ENCODE data around the gene DNM3.

Gene DNM3

DNA sequence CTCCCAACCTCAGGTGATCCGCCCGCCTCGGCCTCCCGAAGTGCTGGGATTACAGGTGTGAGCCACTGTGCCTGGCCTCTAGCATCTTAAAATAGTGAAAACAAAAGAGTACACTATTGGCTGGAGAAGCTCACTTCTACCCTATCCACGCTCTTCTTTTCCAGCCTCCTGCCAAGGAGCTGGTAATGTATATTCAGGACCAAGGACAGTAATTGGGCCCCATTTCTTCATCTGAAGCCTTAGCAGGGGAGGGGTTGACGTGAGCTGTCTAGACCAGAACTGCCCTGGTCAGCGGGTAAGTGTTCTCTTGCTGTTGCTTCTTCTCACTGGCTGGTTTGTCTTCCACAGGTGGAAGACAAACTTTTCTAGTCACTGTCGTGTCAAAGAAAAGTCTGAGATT lies 70.2 kb downstream of the DNM3 start:
- no peaks in the 10 kb centered on the region for H3K36me3 ChIP-seq
- H3K27ac ChIP-seq: no peak overlapping the region
- no peaks in the 10 kb centered on the region for H3K27me3 ChIP-seq
- H3K9me3 ChIP-seq: no peaks in the 10 kb centered on the region
- no peak overlapping the region for H3K4me2 ChIP-seq
- no peak for TF ChIP-seq Cebpa-rat (IDR thresholded peaks at IDR 0.05)
- H3K4me1 ChIP-seq: no peaks in the 10 kb centered on the region
- no peak overlapping the region for H3K9ac ChIP-seq
- no peak overlapping the region for H3K4me3 ChIP-seq
- H4K20me1 ChIP-seq: no peaks in the 10 kb centered on the region

DNA sequence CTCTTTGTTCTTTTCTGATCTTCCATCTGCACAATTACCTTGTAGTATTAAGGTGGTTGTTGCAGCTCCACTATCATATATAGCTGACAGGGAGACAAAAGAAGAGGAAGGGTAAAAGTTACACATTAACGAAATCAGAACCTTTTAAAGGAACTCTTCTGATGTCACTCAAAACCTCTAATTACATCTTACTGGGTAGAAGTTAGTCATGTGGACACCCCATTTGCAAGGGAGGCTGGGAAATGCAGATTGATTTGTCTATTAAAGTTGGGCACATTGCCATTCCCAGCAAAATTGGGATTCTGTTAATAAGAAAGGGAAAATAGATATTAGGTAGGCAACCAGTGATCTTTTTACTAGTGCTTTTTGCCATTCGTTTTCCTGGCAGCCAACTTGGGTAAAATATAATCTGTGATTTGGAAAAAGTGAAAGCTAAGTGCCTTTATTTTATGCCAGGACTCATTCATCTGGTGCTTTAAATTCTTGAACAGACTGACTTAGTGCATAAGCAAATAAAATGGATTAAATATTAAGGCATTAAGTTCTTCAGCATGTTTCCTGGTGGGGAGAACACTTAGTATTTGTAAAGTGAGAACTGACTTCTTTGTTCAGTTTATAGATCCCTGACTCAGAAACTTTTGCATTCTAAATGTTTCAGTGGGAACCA lies 71.3 kb downstream of the DNM3 start:
- no peak for TF ChIP-seq Cebpa-rat (IDR thresholded peaks at IDR 0.05)

DNA sequence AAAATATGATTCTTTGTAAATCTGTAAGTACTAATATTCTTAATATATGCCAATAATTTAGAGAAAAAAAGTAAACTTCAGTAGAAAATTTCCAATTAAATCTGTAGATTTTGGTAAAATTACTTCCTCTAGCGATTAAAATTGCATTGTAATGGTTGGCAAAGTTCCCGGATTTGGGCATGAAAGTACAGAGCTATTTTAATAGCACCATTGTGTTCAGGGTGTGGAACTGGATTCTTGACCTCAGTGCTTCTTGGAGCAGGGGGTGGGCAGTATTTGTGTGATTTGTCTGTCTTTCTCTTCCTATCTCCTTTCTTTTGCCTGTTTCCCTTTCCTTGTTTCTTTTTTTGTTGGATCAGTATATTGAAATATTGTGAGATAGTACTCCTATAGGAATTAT lies 72.1 kb downstream of the DNM3 start:
- Histone ChIP-seq H3K9me3 (no peaks in the 10 kb centered on the region), H4K20me1 (no peaks in the 10 kb centered on the region), H3K4me3 (no peak overlapping the region), H3K4me2 (no peak overlapping the region), H3K27ac (no peak overlapping the region), H3K36me3 (no peaks in the 10 kb centered on the region), H3K9ac (no peak overlapping the region), H3K27me3 (no peaks in the 10 kb centered on the region), H3K4me1 (no peaks in the 10 kb centered on the region)
- no peak for TF ChIP-seq Cebpa-rat (IDR thresholded peaks at IDR 0.05)

More for the DNA sequence above, 71.3 kb downstream of the DNM3 start:
- Histone ChIP-seq H3K4me2 (no peak overlapping the region), H3K27ac (no peak overlapping the region), H3K4me1 (no peaks in the 10 kb centered on the region), H3K36me3 (no peaks in the 10 kb centered on the region), H4K20me1 (no peaks in the 10 kb centered on the region), H3K9ac (no peak overlapping the region), H3K4me3 (no peak overlapping the region), H3K9me3 (no peaks in the 10 kb centered on the region), H3K27me3 (no peaks in the 10 kb centered on the region)

DNA sequence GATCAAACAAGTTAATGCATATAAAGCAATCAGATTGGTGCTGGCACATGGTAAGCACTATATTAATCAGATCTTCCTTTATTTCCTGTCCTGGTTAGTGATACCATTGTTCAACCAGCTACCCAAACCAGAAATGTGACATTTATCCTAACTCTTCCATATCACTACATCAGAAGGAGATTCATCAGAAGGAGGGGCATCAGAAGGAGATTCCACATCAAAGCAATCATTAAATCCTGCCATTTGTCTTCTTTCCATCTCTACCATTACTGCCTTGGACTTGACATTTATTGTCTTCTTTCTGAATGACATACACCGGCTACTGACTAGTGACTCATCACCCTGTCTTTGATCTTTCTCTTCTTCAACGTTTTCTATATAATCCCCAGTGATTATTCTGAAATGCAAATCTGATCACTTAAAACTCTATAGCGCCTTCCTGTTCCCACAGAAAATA lies 75.0 kb downstream of the DNM3 start:
- no peak overlapping the region for H3K27ac ChIP-seq
- H3K4me1 ChIP-seq: no peaks in the 10 kb centered on the region
- H3K9me3 ChIP-seq: no peaks in the 10 kb centered on the region
- no peaks in the 10 kb centered on the region for H4K20me1 ChIP-seq
- H3K4me3 ChIP-seq: no peak overlapping the region
- H3K27me3 ChIP-seq: no peaks in the 10 kb centered on the region
- TF ChIP-seq Cebpa-rat (IDR thresholded peaks at IDR 0.05): no peak
- no peak overlapping the region for H3K4me2 ChIP-seq
- H3K36me3 ChIP-seq: no peaks in the 10 kb centered on the region
- no peak overlapping the region for H3K9ac ChIP-seq

DNA sequence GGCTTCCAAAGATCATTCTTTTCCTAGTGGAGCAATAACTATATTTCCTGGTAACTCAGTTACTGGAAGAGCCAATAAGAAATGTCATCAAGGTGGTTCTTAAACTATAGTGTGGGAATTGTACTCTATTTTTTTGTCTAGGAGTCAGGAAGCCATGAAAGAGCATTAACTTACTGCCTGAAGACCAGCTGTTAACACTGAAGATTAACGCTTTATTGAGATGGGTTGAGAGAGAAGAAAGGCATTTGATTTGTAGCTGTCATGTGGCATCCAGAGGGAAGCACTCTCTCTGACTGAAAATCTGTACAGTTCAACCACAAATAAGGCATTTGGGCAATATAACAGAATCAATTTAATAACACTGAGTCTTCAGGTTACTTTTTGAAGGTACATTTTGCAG lies 76.0 kb downstream of the DNM3 start:
- Histone ChIP-seq H3K27me3 (no peaks in the 10 kb centered on the region), H3K4me3 (no peak overlapping the region), H3K9me3 (no peaks in the 10 kb centered on the region), H3K9ac (no peak overlapping the region), H3K36me3 (no peaks in the 10 kb centered on the region), H3K4me1 (no peaks in the 10 kb centered on the region), H4K20me1 (no peaks in the 10 kb centered on the region), H3K4me2 (no peak overlapping the region), H3K27ac (no peak overlapping the region)
- TF ChIP-seq Cebpa-rat (IDR thresholded peaks at IDR 0.05): no peak

DNA sequence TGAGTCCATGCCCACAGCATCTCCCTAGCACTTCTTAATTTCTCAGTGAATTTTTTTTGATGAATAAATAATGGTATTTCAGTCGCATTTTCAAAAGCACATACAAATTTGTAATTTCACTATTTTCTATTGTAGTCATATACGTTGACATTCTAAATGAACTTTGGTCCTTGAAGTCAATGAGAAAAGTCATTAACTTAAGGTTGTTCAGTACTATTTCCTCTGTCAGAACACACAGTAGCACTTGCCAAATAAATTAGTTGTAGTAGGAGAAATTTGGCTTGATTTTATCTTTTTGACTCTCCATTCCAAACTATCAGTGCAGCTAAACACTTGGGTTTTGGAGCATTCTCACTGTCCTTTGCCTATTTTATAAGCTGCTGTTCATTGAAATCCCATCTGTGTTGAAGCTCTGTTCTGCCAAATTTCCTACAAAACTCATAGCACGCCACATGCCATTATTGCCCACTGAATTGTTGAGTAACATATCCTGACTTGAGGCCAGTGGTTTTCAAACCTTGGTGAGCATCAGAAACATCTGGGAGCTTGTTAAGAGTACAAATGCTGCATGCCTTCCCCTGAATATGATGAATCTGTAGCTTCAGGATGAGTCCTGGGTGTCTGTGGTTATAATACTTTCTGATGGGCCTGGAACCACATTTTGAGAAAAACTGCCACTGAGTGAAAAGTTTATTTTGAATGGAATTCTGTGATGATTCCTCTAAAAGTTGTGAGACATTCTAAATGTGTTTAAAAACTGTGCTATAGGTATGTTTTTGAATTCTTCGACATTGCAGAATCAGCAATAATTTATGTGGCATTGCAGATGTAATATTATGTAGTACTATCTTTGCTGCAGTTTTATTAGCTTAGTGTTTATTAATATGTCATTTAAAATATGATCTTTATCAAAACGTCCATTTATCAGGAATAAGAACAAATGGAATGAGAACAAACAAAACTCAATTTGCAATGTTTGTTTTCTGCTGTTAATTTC lies 78.9 kb downstream of the DNM3 start:
- no peaks in the 10 kb centered on the region for H3K36me3 ChIP-seq
- H3K9ac ChIP-seq: no peak overlapping the region
- no peak overlapping the region for H3K27ac ChIP-seq
- H3K4me3 ChIP-seq: no peak overlapping the region
- no peak for TF ChIP-seq Cebpa-rat (IDR thresholded peaks at IDR 0.05)
- H4K20me1 ChIP-seq: no peaks in the 10 kb centered on the region
- H3K27me3 ChIP-seq: no peaks in the 10 kb centered on the region
- H3K4me1 ChIP-seq: no peaks in the 10 kb centered on the region
- no peak overlapping the region for H3K4me2 ChIP-seq
- H3K9me3 ChIP-seq: no peaks in the 10 kb centered on the region

DNA sequence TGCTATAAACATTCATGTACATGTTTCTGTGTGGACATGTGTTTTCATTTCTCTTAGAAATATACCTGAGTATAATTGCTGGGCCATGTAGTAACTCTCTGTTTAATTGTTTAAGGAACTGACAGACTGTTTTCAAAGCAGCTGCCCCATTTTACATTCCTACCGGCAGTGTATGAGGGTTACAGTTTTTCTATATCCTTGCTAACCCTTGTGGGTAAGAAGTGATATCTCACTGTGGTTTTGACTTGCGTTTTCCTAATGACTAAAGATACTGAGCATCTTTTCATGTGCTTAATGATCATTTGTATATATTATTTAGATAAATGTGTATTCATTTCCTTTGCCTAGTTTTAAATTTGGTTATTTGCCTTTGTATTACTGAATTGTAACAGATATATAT lies 81.7 kb downstream of the DNM3 start:
- no peak overlapping the region for H3K27ac ChIP-seq
- no peaks in the 10 kb centered on the region for H3K27me3 ChIP-seq
- H3K9ac ChIP-seq: no peak overlapping the region
- no peaks in the 10 kb centered on the region for H3K36me3 ChIP-seq
- H3K9me3 ChIP-seq: no peaks in the 10 kb centered on the region
- no peaks in the 10 kb centered on the region for H3K4me1 ChIP-seq
- TF ChIP-seq Cebpa-rat (IDR thresholded peaks at IDR 0.05): no peak
- no peak overlapping the region for H3K4me2 ChIP-seq
- no peak overlapping the region for H3K4me3 ChIP-seq
- no peaks in the 10 kb centered on the region for H4K20me1 ChIP-seq

DNA sequence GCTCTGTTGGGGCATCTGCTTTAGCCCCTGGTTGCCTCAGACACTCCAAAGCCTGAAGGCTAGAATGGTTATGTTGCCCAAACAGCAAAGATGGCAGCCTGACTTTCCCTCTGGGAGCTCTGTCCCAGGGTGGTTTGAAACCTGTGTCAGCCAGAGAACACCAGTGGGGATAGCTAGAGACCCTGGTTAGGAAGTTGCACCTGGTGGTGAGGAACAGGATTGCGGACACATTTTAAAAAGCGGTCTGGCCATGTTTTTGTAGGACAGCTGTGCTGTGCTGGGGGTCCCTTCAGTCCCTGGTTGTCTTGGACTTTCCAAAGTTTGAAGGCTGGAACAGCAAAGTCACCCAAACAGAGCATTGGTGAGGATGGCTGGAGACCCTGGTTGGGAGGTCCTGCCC lies 87.8 kb downstream of the DNM3 start:
- no peaks in the 10 kb centered on the region for H3K9me3 ChIP-seq
- H4K20me1 ChIP-seq: no peaks in the 10 kb centered on the region
- no peak for TF ChIP-seq Cebpa-rat (IDR thresholded peaks at IDR 0.05)
- H3K9ac ChIP-seq: no peak overlapping the region
- H3K27ac ChIP-seq: no peak overlapping the region
- no peaks in the 10 kb centered on the region for H3K36me3 ChIP-seq
- H3K4me3 ChIP-seq: no peak overlapping the region
- no peak overlapping the region for H3K4me2 ChIP-seq
- no peaks in the 10 kb centered on the region for H3K4me1 ChIP-seq
- no peaks in the 10 kb centered on the region for H3K27me3 ChIP-seq

DNA sequence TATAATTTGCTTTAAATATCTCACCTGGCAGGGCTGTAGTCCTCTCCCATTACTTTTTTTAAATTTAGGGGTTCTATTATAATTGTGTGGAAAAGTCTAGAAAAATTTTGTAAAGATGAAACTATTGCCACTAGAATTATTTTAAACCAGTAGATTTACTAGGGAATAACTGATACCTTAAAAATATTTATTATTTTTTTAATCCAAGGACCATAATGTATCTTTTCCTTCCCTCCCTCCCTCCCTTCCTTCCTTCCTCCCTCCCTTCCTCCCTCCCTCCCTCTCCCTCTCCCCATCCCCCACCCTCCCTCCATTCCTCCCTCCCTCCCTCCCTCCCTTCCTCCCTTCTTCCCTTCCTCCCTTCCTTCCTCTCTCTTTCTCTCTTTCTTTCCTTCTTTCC lies 90.5 kb downstream of the DNM3 start:
- Histone ChIP-seq H3K27me3 (no peaks in the 10 kb centered on the region), H3K27ac (no peak overlapping the region), H3K4me3 (no peak overlapping the region), H3K9ac (no peak overlapping the region), H3K4me1 (no peaks in the 10 kb centered on the region), H3K4me2 (no peak overlapping the region), H3K9me3 (no peaks in the 10 kb centered on the region), H4K20me1 (no peaks in the 10 kb centered on the region), H3K36me3 (no peaks in the 10 kb centered on the region)
- no peak for TF ChIP-seq Cebpa-rat (IDR thresholded peaks at IDR 0.05)

DNA sequence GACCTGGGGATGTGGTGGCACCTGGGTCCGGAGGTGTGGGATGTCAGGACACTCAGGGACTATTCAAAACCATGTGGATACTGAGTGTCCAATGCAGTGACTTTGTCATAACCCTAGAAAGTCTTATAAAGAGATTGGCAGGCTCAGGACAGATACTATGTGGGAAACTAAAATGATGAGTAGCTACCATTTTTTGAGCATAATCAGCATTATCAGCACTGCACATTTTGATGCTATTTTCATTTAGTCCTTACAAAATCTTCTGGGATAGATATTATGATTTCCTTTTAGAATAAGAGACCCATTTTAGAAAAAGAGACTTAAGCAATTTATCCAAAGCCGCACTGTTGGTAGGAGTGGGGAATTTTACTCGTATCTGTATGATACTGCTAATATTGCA lies 93.4 kb downstream of the DNM3 start:
- Histone ChIP-seq H3K9ac (no peak overlapping the region), H3K36me3 (no peaks in the 10 kb centered on the region), H3K4me2 (no peak overlapping the region), H3K4me3 (no peak overlapping the region), H3K27ac (no peak overlapping the region), H3K9me3 (no peaks in the 10 kb centered on the region), H3K4me1 (no peaks in the 10 kb centered on the region), H3K27me3 (no peaks in the 10 kb centered on the region), H4K20me1 (no peaks in the 10 kb centered on the region)
- no peak for TF ChIP-seq Cebpa-rat (IDR thresholded peaks at IDR 0.05)

Measured in BLaER1 (cell line).